ENCODE measurements around the gene SEPSECS.

- TF ChIP-seq CTCF (IDR thresholded peaks at IDR 0.05 in 4 of 5, conservative IDR thresholded peaks at IDR 0.05 in 1 of 5) = no peak
- no peak for TF ChIP-seq POLR2A (IDR thresholded peaks at IDR 0.05)
Observed at GRCh38 chr4:25070545-25070944, 89.7 kb downstream of the SEPSECS start.
